ENCODE results near the gene TUBB4B.

Gene TUBB4B

DNA sequence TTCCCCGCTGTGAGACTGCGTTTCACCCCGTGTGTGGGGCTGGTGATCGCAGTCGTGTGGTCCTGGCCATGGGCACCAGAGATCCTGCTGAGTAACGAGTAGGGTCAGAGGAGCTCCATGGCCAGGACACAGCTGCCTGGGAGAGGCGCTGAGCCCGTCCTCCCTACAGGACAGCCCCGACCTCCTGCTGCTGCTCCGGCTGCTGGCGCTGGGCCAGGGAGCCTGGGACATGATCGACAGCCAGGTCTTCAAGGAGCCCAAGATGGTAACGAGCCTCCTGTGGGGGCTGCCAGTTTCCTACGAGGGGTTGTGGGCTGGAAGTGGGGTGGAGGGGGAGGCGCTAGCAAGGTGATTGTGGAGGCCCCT, 25.1 kb downstream of the TUBB4B start:
- Histone ChIP-seq H3K36me3 (ENCODE audit: control insufficient read depth, insufficient read depth, low read length) (peaks cover 52% of the 10 kb centered on the region), H3K9ac (ENCODE audit: low read depth, low read length) (no peak overlapping the region), H3K4me1 (ENCODE audit: control insufficient read depth, insufficient read depth, low read length) (no peaks in the 10 kb centered on the region), H3K27me3 (ENCODE audit: control insufficient read depth, insufficient read depth, low read length) (no peaks in the 10 kb centered on the region), H3K9me3 (ENCODE audit: control insufficient read depth, insufficient read depth, low read length) (no peaks in the 10 kb centered on the region), H3K4me3 (ENCODE audit: low read depth, low read length) (no peak overlapping the region)

DNA sequence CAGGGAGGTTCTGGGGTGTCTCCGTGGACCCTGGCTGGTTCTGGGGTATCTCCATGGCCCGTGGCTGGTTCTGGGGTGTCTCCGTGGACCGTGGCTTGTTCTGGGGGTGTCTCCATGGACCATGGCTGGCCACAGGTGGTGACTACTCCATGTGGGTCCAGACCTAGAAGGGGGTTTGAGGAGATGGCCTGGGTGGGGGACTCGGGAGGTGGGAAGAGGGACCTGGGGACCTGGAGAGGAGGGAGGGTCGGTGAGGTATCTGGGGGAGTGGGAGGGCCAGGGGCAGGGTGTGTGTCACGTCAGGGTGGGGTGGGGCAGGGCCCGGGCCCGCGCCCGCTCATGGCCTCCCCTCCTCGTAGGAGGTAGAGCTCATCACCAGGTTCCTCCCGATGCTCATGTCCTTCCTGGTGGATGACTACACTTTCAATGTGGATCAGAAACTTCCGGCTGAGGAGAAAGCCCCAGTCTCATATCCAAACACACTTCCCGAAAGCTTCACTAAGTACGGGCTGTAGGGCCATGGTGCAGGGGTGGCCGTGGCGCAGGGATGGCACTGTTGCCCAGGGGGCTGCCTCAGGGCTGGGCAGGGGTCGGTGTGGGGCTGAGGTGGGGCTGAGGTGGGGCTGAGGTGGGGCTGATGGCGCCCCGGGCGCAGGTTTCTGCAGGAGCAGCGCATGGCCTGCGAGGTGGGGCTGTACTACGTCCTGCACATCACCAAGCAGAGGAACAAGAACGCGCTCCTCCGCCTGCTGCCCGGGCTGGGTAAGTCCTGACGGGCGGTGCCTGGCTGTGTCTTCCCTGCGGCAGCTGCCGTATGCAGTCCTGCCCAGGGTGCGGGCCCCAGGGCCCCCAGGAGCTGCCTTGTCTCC, 25.7 kb downstream of the TUBB4B start:
- Histone ChIP-seq H3K9ac (ENCODE audit: low read depth, low read length) (no peak overlapping the region), H3K27me3 (ENCODE audit: control insufficient read depth, insufficient read depth, low read length) (no peaks in the 10 kb centered on the region), H3K4me3 (ENCODE audit: low read depth, low read length) (no peak overlapping the region), H3K36me3 (ENCODE audit: control insufficient read depth, insufficient read depth, low read length) (peaks cover 52% of the 10 kb centered on the region), H3K9me3 (ENCODE audit: control insufficient read depth, insufficient read depth, low read length) (no peaks in the 10 kb centered on the region), H3K4me1 (ENCODE audit: control insufficient read depth, insufficient read depth, low read length) (no peaks in the 10 kb centered on the region)

DNA sequence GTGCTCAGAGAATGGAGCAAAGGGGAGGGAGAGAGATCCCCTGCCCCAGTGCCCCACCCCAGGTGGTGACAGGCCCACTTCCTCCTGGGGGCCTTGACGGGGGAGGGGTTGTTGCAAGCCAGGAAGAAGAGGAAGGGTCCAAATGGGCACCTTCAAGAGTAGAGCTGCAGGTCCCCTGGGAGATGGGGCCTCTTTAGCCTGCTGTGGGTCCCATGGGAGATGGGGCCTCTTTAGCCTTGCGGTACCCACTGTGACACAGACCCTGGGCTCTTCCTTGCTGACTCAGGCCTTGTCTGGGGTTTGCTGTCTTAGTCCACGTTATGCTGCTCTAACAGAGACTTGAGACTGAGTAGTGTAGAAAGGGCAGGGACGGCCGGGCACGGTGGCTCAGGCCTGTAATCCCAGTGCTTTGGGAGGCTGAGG, 26.9 kb downstream of the TUBB4B start:
- H3K4me3 ChIP-seq (ENCODE audit: low read depth, low read length): no peak overlapping the region
- no peaks in the 10 kb centered on the region for H3K27me3 ChIP-seq (ENCODE audit: control insufficient read depth, insufficient read depth, low read length)
- no peaks in the 10 kb centered on the region for H3K4me1 ChIP-seq (ENCODE audit: control insufficient read depth, insufficient read depth, low read length)
- no peaks in the 10 kb centered on the region for H3K9me3 ChIP-seq (ENCODE audit: control insufficient read depth, insufficient read depth, low read length)
- H3K9ac ChIP-seq (ENCODE audit: low read depth, low read length): no peak overlapping the region
- H3K36me3 ChIP-seq (ENCODE audit: control insufficient read depth, insufficient read depth, low read length): peaks cover 54% of the 10 kb centered on the region

- Histone ChIP-seq H3K4me3 (ENCODE audit: low read depth, low read length) (no peak overlapping the region), H3K9ac (ENCODE audit: low read depth, low read length) (no peak overlapping the region), H3K36me3 (ENCODE audit: control insufficient read depth, insufficient read depth, low read length) (peaks cover 52% of the 10 kb centered on the region), H3K4me1 (ENCODE audit: control insufficient read depth, insufficient read depth, low read length) (no peaks in the 10 kb centered on the region), H3K9me3 (ENCODE audit: control insufficient read depth, insufficient read depth, low read length) (no peaks in the 10 kb centered on the region), H3K27me3 (ENCODE audit: control insufficient read depth, insufficient read depth, low read length) (no peaks in the 10 kb centered on the region)
These were observed 27.6 kb downstream of the TUBB4B start for GRCh38 chr9:137268538-137269201.

- Histone ChIP-seq H3K27me3 (ENCODE audit: control insufficient read depth, insufficient read depth, low read length) (no peaks in the 10 kb centered on the region), H3K9ac (ENCODE audit: low read depth, low read length) (no peak overlapping the region), H3K4me3 (ENCODE audit: low read depth, low read length) (no peak overlapping the region), H3K4me1 (ENCODE audit: control insufficient read depth, insufficient read depth, low read length) (no peaks in the 10 kb centered on the region), H3K36me3 (ENCODE audit: control insufficient read depth, insufficient read depth, low read length) (peaks cover 47% of the 10 kb centered on the region), H3K9me3 (ENCODE audit: control insufficient read depth, insufficient read depth, low read length) (no peaks in the 10 kb centered on the region)
These were observed 28.2 kb downstream of the TUBB4B start for GRCh38 chr9:137269231-137269772.

- H3K9ac ChIP-seq (ENCODE audit: low read depth, low read length): no peak overlapping the region
- peaks cover 1% of the 10 kb centered on the region for H3K4me1 ChIP-seq (ENCODE audit: control insufficient read depth, insufficient read depth, low read length)
- no peak overlapping the region for H3K4me3 ChIP-seq (ENCODE audit: low read depth, low read length)
- no peaks in the 10 kb centered on the region for H3K9me3 ChIP-seq (ENCODE audit: control insufficient read depth, insufficient read depth, low read length)
- H3K27me3 ChIP-seq (ENCODE audit: control insufficient read depth, insufficient read depth, low read length): no peaks in the 10 kb centered on the region
- peaks cover 32% of the 10 kb centered on the region for H3K36me3 ChIP-seq (ENCODE audit: control insufficient read depth, insufficient read depth, low read length)
These were observed 30.0 kb downstream of the TUBB4B start for GRCh38 chr9:137270929-137271695.

- H3K4me1 ChIP-seq (ENCODE audit: control insufficient read depth, insufficient read depth, low read length): peaks cover 3% of the 10 kb centered on the region
- H3K9ac ChIP-seq (ENCODE audit: low read depth, low read length): no peak overlapping the region
- H3K36me3 ChIP-seq (ENCODE audit: control insufficient read depth, insufficient read depth, low read length): peaks cover 27% of the 10 kb centered on the region
- H3K27me3 ChIP-seq (ENCODE audit: control insufficient read depth, insufficient read depth, low read length): no peaks in the 10 kb centered on the region
- no peaks in the 10 kb centered on the region for H3K9me3 ChIP-seq (ENCODE audit: control insufficient read depth, insufficient read depth, low read length)
- no peak overlapping the region for H3K4me3 ChIP-seq (ENCODE audit: low read depth, low read length)
These were observed 30.6 kb downstream of the TUBB4B start for GRCh38 chr9:137271696-137272076.

DNA sequence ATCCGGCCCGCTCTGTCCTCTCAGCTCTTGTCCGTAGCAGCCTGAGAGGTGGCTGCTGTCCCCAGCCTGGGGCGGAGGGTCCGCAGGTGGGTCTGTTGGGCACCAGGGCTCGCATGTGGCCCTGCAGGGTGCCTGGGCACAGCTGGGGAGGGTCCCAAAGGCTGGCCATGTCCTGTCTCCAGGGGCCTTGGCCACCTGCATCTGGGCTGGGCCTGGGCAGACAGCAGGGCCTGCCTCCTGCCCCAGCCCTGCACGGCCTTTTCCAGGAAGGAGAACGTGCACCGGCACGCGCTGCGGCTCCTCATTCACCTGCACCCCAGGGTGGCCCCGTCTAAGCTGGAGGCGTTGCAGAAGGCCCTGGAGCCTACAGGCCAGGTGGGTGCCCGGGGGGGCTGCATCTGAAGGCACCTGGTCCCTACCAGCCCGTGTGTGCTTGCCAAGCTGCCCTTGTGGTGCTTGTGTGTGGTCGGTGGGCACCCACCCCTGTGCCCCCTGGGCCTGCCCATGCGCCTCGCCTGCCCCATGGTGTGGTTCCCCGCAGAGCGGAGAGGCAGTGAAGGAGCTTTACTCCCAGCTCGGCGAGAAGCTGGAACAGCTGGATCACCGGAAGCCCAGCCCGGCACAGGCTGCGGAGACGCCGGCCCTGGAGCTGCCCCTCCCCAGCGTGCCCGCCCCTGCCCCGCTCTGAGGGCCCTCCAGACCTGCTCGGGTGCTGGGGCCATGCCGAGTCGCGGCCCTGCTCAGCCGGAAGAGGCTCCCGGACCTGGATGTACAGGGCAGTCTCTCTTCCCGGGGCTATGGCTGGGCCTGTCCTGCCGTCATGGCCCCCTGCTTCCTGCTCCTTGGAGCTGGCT, 31.4 kb downstream of the TUBB4B start:
- Histone ChIP-seq H3K4me1 (ENCODE audit: control insufficient read depth, insufficient read depth, low read length) (peaks cover 3% of the 10 kb centered on the region), H3K9me3 (ENCODE audit: control insufficient read depth, insufficient read depth, low read length) (no peaks in the 10 kb centered on the region), H3K27me3 (ENCODE audit: control insufficient read depth, insufficient read depth, low read length) (no peaks in the 10 kb centered on the region), H3K4me3 (ENCODE audit: low read depth, low read length) (no peak overlapping the region), H3K9ac (ENCODE audit: low read depth, low read length) (peak overlapping the region; percentile 24), H3K36me3 (ENCODE audit: control insufficient read depth, insufficient read depth, low read length) (peaks cover 21% of the 10 kb centered on the region)

DNA sequence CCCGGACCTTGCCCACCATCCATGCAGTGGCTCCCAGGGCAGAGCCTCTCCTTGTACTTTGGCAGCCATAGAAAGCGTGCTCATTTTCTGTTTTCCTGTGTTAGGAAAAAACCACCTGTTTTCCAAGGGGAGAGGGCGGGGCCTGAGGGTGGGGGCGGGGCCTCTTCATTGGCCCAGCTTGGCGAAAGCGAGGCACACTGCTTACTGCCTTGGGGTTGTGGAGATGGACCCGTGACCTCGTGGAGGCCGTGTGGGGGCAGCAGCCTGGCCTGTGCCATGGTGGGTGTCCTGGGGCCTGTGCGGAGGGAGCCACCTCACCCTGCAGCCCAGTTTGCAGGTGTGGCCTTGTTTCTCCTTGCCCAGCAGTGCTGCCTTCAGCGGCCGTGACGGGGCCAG, 32.0 kb downstream of the TUBB4B start:
- Histone ChIP-seq H3K9ac (ENCODE audit: low read depth, low read length) (no peak overlapping the region), H3K27me3 (ENCODE audit: control insufficient read depth, insufficient read depth, low read length) (no peaks in the 10 kb centered on the region), H3K4me1 (ENCODE audit: control insufficient read depth, insufficient read depth, low read length) (peaks cover 3% of the 10 kb centered on the region), H3K9me3 (ENCODE audit: control insufficient read depth, insufficient read depth, low read length) (no peaks in the 10 kb centered on the region), H3K36me3 (ENCODE audit: control insufficient read depth, insufficient read depth, low read length) (peaks cover 21% of the 10 kb centered on the region), H3K4me3 (ENCODE audit: low read depth, low read length) (no peak overlapping the region)

GRCh38 chr9:137273611-137274320, 32.7 kb downstream of the TUBB4B start:
- Histone ChIP-seq H3K36me3 (ENCODE audit: control insufficient read depth, insufficient read depth, low read length) (peaks cover 17% of the 10 kb centered on the region), H3K27me3 (ENCODE audit: control insufficient read depth, insufficient read depth, low read length) (no peaks in the 10 kb centered on the region), H3K4me3 (ENCODE audit: low read depth, low read length) (no peak overlapping the region), H3K4me1 (ENCODE audit: control insufficient read depth, insufficient read depth, low read length) (peaks cover 3% of the 10 kb centered on the region), H3K9me3 (ENCODE audit: control insufficient read depth, insufficient read depth, low read length) (no peaks in the 10 kb centered on the region), H3K9ac (ENCODE audit: low read depth, low read length) (no peak overlapping the region)

Data from iPS-15b (cell line).